CD4-positive, alpha-beta memory T cell (primary cell): ENCODE measurements around the gene RBM23. TPM values are rescaled to one million over a fixed set of nuclear protein-coding genes. Genes with fewer than 3 reads are reported as not detected.
"Not testable (repeated sequence)": the region's sequence is repeated elsewhere in the genome, so short reads cannot be mapped to it uniquely, and the experiment has no call there.

Experiments used
- CTCF ChIA-PET: fragments of 350-600 bp; sonication (Branson Sonifier 250); formaldehyde crosslinking; loops from one replicate; lab custom pipeline; 2021; ENCODE audit warnings: inconsistent platforms; ENCODE audit not compliant: partially characterized antibody; lab: Charles Lee
- POLR2A ChIA-PET: fragments of 350-600 bp; sonication (Branson Sonifier 250); formaldehyde crosslinking; loops from one replicate; lab custom pipeline; 2021; ENCODE audit not compliant: partially characterized antibody; lab: Charles Lee
- DNase-seq, 5 donors: peaks; one replicate each; pipeline versions ENCODE4 v3.0.0 to v3.0.0-alpha.2; 2020 to 2022; ENCODE audit warnings: mixed read lengths in 1 of 5
- H3K27ac ChIP-seq: one replicate; pipeline ENCODE4 v1.7.0; 2013; ENCODE audit warnings: low read depth, low read length
- H3K27me3 ChIP-seq: 2 replicates; pipeline ENCODE4 v1.7.0; 2013; ENCODE audit warnings: mild to moderate bottlenecking, low read length, moderate library complexity; ENCODE audit not compliant: insufficient read depth
- H3K36me3 ChIP-seq: 2 replicates; pipeline ENCODE4 v1.7.0; 2013; ENCODE audit warnings: mild to moderate bottlenecking, low read length, moderate library complexity; ENCODE audit not compliant: insufficient read depth
- H3K4me1 ChIP-seq: 2 replicates; pipeline ENCODE4 v1.7.0; 2013; ENCODE audit warnings: mild to moderate bottlenecking, low read length, moderate library complexity; ENCODE audit not compliant: insufficient read depth
- H3K4me3 ChIP-seq, 2 donors: one replicate each; pipeline ENCODE4 v1.7.0; 2013; ENCODE audit warnings: low read length in 2 of 2, mild to moderate bottlenecking in 1 of 2
- H3K9me3 ChIP-seq, 2 donors: one replicate each; pipeline ENCODE4 v1.7.0; 2013; ENCODE audit warnings: low read length in 2 of 2, control low read depth in 1 of 2; ENCODE audit not compliant: control insufficient read depth in 1 of 2
- H3K27ac Mint-ChIP-seq, 7 donors: one replicate each; pipeline ENCODE4 v1.8.0; 2020 to 2021; ENCODE audit warnings: mixed read lengths in 7 of 7, mild to moderate bottlenecking in 6 of 7, inconsistent platforms in 3 of 7, moderate library complexity in 3 of 7
- H3K27me3 Mint-ChIP-seq, 2 donors: one replicate each; pipeline ENCODE4 v1.8.0; 2020 to 2021; ENCODE audit warnings: mixed read lengths in 2 of 2
- H3K36me3 Mint-ChIP-seq, 2 donors: one replicate each; pipeline ENCODE4 v1.8.0; 2020 to 2021; ENCODE audit warnings: mixed read lengths in 2 of 2, inconsistent platforms in 1 of 2, mild to moderate bottlenecking in 1 of 2
- H3K4me1 Mint-ChIP-seq, 4 donors: one replicate each; pipeline ENCODE4 v1.8.0; 2020 to 2021; ENCODE audit warnings: mixed read lengths in 4 of 4, mild to moderate bottlenecking in 1 of 4
- H3K4me3 Mint-ChIP-seq, 8 donors: one replicate each; pipeline ENCODE4 v1.8.0; 2020 to 2021; ENCODE audit warnings: mixed read lengths in 8 of 8, mild to moderate bottlenecking in 7 of 8, moderate library complexity in 6 of 8, inconsistent platforms in 3 of 8
- H3K9me3 Mint-ChIP-seq, 8 donors: one replicate each; pipeline ENCODE4 v1.8.0; 2020 to 2021; ENCODE audit warnings: mixed read lengths in 8 of 8, mild to moderate bottlenecking in 5 of 8, inconsistent platforms in 3 of 8, moderate library complexity in 1 of 8
- intact Hi-C: fragments of 100-400 bp; cut with micrococcal nuclease; formaldehyde crosslinking; loops from one replicate; pipeline ENCODE4 v1.15.1; 2023
- polyA plus RNA-seq, 2 donors: library from polyadenylated mRNA; unstranded; fragments of 300-500 nt; fragmentation: Illumina TruSeq; gene quantifications; one replicate each; pipeline ENCODE4 v1.2.3, GENCODE V29; 2021
- total RNA-seq, 2 experiments: library from RNA; stranded (reverse); gene quantifications; one replicate each; pipeline ENCODE4 v1.2.3, GENCODE V29; 2021

Gene RBM23
- total and polyA plus RNA-seq, 4 experiments from 2014 or later = 57.1 to 123 (median 88.6) TPM

DNA sequence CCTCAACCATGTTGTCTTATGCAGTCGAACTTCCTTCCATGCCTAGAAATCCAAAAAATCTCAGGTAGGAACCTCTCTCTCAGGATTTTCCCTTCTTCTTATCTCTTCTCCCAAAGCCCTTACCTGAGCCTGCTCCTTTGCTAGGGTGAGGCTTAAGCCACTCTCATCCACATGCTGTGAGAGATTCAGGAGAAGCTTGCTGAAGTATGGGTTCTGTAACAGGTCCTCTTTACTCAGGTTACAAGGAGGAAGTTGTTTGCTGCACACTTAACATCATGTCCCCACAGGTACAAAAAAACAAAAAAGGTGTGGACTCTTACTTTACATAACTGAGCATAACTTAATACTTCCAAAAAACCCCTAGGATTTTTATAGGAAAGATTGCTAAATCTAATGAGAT, 33.5 kb upstream of the RBM23 start:
- H3K27ac Mint-ChIP-seq = peak overlapping the region in 2 of 7 donors; percentile 61 to 66
- Histone ChIP-seq H3K4me3 (no peak overlapping the region), H3K36me3 (peaks cover 1% of the 10 kb centered on the region), H3K4me1 (peaks cover 11% of the 10 kb centered on the region), H3K27me3 (no peaks in the 10 kb centered on the region), H3K9me3 (no peaks in the 10 kb centered on the region), H3K27ac (no peak overlapping the region)
- no peak for DNase-seq
- peaks cover 13 to 18% (median 15%) of the 10 kb centered on the region in 4 donors for H3K4me1 Mint-ChIP-seq
- peaks cover 13 to 30% of the 10 kb centered on the region in 2 donors for H3K36me3 Mint-ChIP-seq
- ChIA-PET CTCF (no interaction called here), POLR2A (no interaction called here)
- H3K4me3 Mint-ChIP-seq = no peak overlapping the region
- H3K27me3 Mint-ChIP-seq = no peaks in the 10 kb centered on the region
- intact Hi-C loops = no loop called here
- no peaks in the 10 kb centered on the region for H3K9me3 Mint-ChIP-seq

DNA sequence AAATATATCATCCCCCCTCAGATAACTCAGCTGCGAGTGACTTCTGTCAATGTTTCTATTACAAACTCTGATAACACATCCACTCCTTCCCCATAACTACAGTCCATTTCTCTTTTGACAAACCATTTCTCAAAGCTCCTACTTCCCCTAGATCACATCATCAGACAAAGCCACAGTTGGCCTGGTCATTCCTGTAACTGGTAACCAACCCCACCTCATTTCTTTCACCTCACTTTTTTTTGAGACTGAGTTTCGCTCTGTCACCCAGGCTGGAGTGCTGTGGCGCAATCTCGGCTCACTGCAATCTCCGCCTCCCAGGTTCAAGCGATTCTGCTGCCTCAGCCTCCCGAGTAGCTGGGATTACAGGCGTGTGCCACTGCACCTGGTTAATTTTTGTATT, 32.8 kb upstream of the RBM23 start:
- H3K27ac ChIP-seq, H3K4me3 ChIP-seq, H3K4me3 Mint-ChIP-seq, intact Hi-C loops, H3K4me1 ChIP-seq, DNase-seq, POLR2A ChIA-PET, H3K27me3 Mint-ChIP-seq, H3K9me3 ChIP-seq, H3K36me3 ChIP-seq, H3K9me3 Mint-ChIP-seq, H3K27me3 ChIP-seq: not testable (repeated sequence)
- Mint-ChIP-seq H3K4me1 (peaks cover 13 to 17% (median 15%) of the 10 kb centered on the region in 4 donors), H3K36me3 (peaks cover 18 to 36% of the 10 kb centered on the region in 2 donors), H3K27ac (peak overlapping the region in 2 of 7 donors; percentile 8 to 20)
- CTCF ChIA-PET = interaction anchor here (1.1 to 1.5 kb wide), 2 partner anchors 31 to 117 kb away, joined by 3 read pairs; partner anchors contain the start of gene AJUBA

DNA sequence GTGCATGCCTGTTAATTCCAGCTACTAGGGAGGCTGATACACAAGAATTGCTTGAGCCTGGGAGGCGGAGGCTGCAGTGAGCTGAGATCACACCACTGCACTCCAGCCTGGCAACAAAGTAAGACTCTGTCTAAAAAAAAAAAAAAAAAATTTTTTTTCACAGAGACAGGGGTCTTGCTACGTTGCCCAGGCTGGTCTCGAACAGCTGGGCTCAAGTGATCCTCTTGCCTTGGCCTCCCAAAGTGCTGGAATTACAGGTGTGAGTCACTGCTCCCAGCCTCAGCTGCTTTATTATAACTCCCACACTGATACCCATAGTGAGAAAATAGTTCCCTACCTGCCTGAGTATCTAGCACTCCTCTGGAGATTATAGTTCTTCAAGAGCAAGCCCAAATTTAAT, 26.7 kb upstream of the RBM23 start:
- peaks cover 27 to 40% of the 10 kb centered on the region in 2 donors for H3K36me3 Mint-ChIP-seq
- Histone ChIP-seq H3K27me3 (no peaks in the 10 kb centered on the region), H3K9me3 (no peaks in the 10 kb centered on the region), H3K27ac (no peak overlapping the region), H3K36me3 (peaks cover 6% of the 10 kb centered on the region), H3K4me3 (no peak overlapping the region), H3K4me1 (no peaks in the 10 kb centered on the region)
- peaks cover 0 to 5% (median 2%) of the 10 kb centered on the region in 4 donors for H3K4me1 Mint-ChIP-seq
- no peak for DNase-seq
- intact Hi-C loops = no loop called here
- ChIA-PET CTCF (interaction anchor here (0.5 to 4.4 kb wide), 8 partner anchors 16 to 302 kb away, joined by 3 to 22 read pairs (median 3); partner anchors contain the start of gene PRMT5), POLR2A (interaction anchor here (0.6 to 2.0 kb wide), 2 partner anchors 11 to 50 kb away, joined by 3 to 6 read pairs; partner anchors contain the start of gene HAUS4)
- H3K4me3 Mint-ChIP-seq = no peak overlapping the region
- H3K27ac Mint-ChIP-seq = peak overlapping the region in 2 of 7 donors; percentile 53 to 80
- H3K9me3 Mint-ChIP-seq = no peaks in the 10 kb centered on the region
- H3K27me3 Mint-ChIP-seq = no peaks in the 10 kb centered on the region

DNA sequence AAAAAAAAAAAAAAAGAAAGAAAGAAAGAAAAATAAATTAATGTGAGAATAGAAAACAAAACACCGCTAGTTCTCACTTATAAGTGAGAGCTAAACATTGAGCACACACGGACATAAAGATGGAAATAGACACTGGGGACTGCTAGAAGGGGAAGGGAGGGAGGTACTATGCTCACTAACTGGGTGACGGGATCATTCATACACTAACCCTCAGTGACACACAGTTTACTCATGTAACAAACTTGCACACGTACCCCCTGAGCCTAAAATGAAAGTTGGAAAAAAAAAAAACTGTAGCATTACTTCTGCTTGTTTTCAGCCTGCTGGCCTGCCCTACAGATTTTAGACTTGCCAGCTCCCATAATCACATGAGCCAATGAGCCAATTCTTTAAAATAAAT, 20.7 kb upstream of the RBM23 start:
- intact Hi-C loops = no loop called here
- H3K27ac ChIP-seq = no peak overlapping the region
- H3K36me3 Mint-ChIP-seq = peaks cover 7 to 13% of the 10 kb centered on the region in 2 donors
- H3K27me3 Mint-ChIP-seq = no peaks in the 10 kb centered on the region
- CTCF ChIA-PET = interaction anchor here (0.6 to 2.9 kb wide), 6 partner anchors 10 to 362 kb away, joined by 3 to 11 read pairs (median 3); partner anchors contain the start of gene PRMT5
- peaks cover 0 to 6% (median under 1%) of the 10 kb centered on the region in 4 donors for H3K4me1 Mint-ChIP-seq
- H3K9me3 Mint-ChIP-seq = no peaks in the 10 kb centered on the region
- no peaks in the 10 kb centered on the region for H3K36me3 ChIP-seq
- POLR2A ChIA-PET = interaction anchor here (0.9 kb wide), 1 partner anchor 9 kb away, joined by 4 read pairs; no protein-coding TSS in a partner anchor
- no peak for DNase-seq
- no peaks in the 10 kb centered on the region for H3K9me3 ChIP-seq
- peak overlapping the region in 1 of 7 donors; percentile 1 for H3K27ac Mint-ChIP-seq
- no peak overlapping the region for H3K4me3 Mint-ChIP-seq
- no peaks in the 10 kb centered on the region for H3K4me1 ChIP-seq
- no peaks in the 10 kb centered on the region for H3K27me3 ChIP-seq
- H3K4me3 ChIP-seq = no peak overlapping the region

DNA sequence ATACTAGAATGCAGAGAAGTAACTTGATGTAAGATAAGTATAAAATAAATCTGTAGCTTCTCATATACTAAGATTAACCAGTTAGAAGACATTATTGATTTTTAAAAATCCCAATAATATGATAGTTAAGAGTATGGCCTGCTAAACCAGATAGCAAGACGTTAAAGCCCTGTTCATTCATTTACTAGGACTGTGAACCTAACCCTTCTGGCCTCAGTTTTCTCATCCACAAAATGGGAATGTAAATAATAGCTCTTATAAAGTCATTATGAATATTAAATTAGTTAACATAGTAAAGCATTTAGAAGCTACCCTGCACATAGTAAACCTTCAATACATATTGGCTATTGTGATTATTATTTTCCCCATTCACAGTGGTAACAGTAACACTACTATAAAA, 16.2 kb upstream of the RBM23 start:
- ChIA-PET POLR2A (no interaction called here), CTCF (interaction anchor here (0.9 to 2.4 kb wide), 10 partner anchors 8 to 365 kb away, joined by 3 to 7 read pairs (median 3); no protein-coding TSS in a partner anchor)
- H3K27me3 Mint-ChIP-seq = no peaks in the 10 kb centered on the region

DNA sequence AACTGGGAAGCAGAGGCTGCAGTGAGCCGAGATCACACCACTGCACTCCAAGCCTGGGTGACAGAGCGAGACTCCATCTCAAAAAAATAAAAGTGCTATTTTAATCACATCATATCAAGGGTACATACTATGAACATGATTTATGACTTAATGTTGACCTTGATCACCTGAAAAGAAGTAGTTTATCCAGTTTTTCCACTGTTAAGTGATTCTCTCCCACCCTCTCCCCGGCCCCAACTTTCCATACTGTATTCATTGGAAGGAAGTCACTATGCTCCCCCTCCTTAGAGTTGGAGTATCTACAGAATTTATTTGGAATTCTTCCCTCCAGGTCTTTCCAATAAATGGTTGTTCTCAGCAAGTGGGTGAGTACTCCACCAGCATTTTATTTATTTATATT, 13.2 kb upstream of the RBM23 start:
- peak overlapping the region in 1 of 7 donors; percentile 37 for H3K27ac Mint-ChIP-seq
- no peaks in the 10 kb centered on the region for H3K9me3 ChIP-seq
- no peaks in the 10 kb centered on the region for H3K9me3 Mint-ChIP-seq
- intact Hi-C loops = no loop called here
- no peak overlapping the region for H3K27ac ChIP-seq
- no peaks in the 10 kb centered on the region for H3K36me3 ChIP-seq
- peaks cover 0 to 4% of the 10 kb centered on the region in 2 donors for H3K36me3 Mint-ChIP-seq
- H3K4me3 Mint-ChIP-seq = peak overlapping the region in 1 of 8 donors; percentile 66
- POLR2A ChIA-PET = interaction anchor here (0.7 kb wide), 1 partner anchor 51 kb away, joined by 3 read pairs; no protein-coding TSS in a partner anchor
- DNase-seq = no peak
- peaks cover 17% of the 10 kb centered on the region for H3K4me1 ChIP-seq
- H3K4me1 Mint-ChIP-seq = peaks cover 8 to 12% (median 10%) of the 10 kb centered on the region in 4 donors
- no peak overlapping the region for H3K4me3 ChIP-seq
- CTCF ChIA-PET = interaction anchor here (0.6 to 6.7 kb wide), 2 partner anchors 53 to 59 kb away, joined by 4 to 94 read pairs; partner anchors contain the start of gene AJUBA
- no peaks in the 10 kb centered on the region for H3K27me3 ChIP-seq
- H3K27me3 Mint-ChIP-seq = no peaks in the 10 kb centered on the region

More for the DNA sequence above, 16.2 kb upstream of the RBM23 start:
- Histone ChIP-seq H3K4me3 (no peak overlapping the region), H3K27ac (no peak overlapping the region), H3K4me1 (peaks cover 1% of the 10 kb centered on the region), H3K9me3 (no peaks in the 10 kb centered on the region), H3K27me3 (no peaks in the 10 kb centered on the region), H3K36me3 (no peaks in the 10 kb centered on the region)
- Mint-ChIP-seq H3K4me3 (no peak overlapping the region), H3K9me3 (no peaks in the 10 kb centered on the region), H3K36me3 (peaks cover 0 to 3% of the 10 kb centered on the region in 2 donors), H3K4me1 (peaks cover 3 to 12% (median 7%) of the 10 kb centered on the region in 4 donors), H3K27ac (no peak overlapping the region)
- DNase-seq = no peak
- intact Hi-C loops = no loop called here

DNA sequence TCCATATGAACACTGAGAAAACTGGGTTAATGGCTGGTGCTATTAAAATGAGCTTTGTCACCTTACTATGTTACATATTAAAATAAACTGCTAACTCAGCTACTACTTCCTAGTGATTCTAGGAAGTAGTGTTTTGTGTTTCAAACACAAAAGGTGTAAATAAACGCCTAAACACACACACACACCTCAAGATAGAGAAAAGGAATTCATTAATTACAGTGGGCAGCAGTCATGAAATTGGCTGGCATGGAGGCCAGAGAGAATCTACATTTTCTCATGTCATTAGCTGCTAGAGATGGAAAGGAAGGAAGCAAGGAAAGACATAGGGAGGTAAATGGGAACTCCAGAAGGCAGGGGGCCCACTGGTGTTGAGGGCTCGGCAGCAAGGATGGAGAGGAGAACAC, 11.0 kb upstream of the RBM23 start:
- H3K9me3 ChIP-seq = no peaks in the 10 kb centered on the region
- H3K27ac ChIP-seq = peak overlapping the region; percentile 91
- no peaks in the 10 kb centered on the region for H3K27me3 Mint-ChIP-seq
- POLR2A ChIA-PET = interaction anchor here (0.8 to 5.2 kb wide), 26 partner anchors 10 to 391 kb away, joined by 3 to 120 read pairs (median 6); partner anchors contain the start of genes ACIN1, AJUBA, C14orf119 and DAD1
- no peaks in the 10 kb centered on the region for H3K9me3 Mint-ChIP-seq
- CTCF ChIA-PET = interaction anchor here (0.6 to 6.7 kb wide), 38 partner anchors 9 to 391 kb away, joined by 3 to 94 read pairs (median 5); partner anchors contain the start of genes ACIN1, AJUBA, C14orf119 and HAUS4
- H3K4me3 ChIP-seq = peak overlapping the region; percentile 83 to 99
- peaks cover 17% of the 10 kb centered on the region for H3K4me1 ChIP-seq
- no peaks in the 10 kb centered on the region for H3K36me3 ChIP-seq
- peaks cover 9 to 14% (median 12%) of the 10 kb centered on the region in 4 donors for H3K4me1 Mint-ChIP-seq
- peaks cover 11 to 12% of the 10 kb centered on the region in 2 donors for H3K36me3 Mint-ChIP-seq
- H3K27me3 ChIP-seq = no peaks in the 10 kb centered on the region
- intact Hi-C loops = loop anchor here (1.0 to 5.0 kb wide), 10 partner anchors 11 to 372 kb away; partner anchors contain the start of genes DAD1, HAUS4, LRP10 and MRPL52
- no peak overlapping the region for H3K4me3 Mint-ChIP-seq
- DNase-seq = no peak
- no peak overlapping the region for H3K27ac Mint-ChIP-seq
